Measurements from ENCODE around the gene PACS2. TPM values are rescaled to one million over a fixed set of nuclear protein-coding genes. Genes with fewer than 3 reads are reported as not detected.

The PACS2 gene
- total RNA-seq, 2 experiments from 2014 or later = 57.7 to 61.5 TPM

DNA sequence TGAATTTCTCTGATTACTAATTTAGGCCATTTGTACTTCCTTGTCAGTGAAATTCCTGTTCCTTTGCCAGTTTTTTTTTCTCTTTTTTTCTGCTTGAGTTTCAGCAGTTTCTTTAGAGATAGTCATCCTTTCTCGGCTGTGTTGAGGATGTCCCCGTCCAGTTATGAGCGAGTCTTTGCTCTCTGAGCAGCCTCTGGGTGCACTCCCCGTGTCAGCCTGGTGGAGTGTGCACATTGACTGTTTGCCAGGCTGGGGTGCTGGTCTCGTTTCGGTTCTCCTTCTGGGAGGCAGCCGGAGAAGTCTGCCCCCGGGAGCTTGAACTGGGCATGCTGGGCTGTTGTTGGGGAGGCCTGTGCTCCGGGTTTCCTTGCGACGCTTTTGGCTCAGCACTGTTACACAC, 3.0 kb downstream of the PACS2 start:
- Mint-ChIP-seq H3K9me3 (no peaks in the 10 kb centered on the region), H3K4me3 (peak overlapping the region; percentile 95), H3K36me3 (ENCODE audit: low read depth) (peaks cover 5% of the 10 kb centered on the region), H3K4me1 (ENCODE audit: low read depth) (peaks cover 24% of the 10 kb centered on the region), H3K27me3 (no peaks in the 10 kb centered on the region), H3K27ac (peak overlapping the region; percentile 9)
- TF ChIP-seq CTCF (IDR thresholded peaks at IDR 0.05) = no peak
- H3K27ac ChIP-seq (ENCODE audit: low read depth in 1 of 2, low read length in 2 of 2) = no peak overlapping the region
- peaks cover 27% of the 10 kb centered on the region for H3K4me1 ChIP-seq (ENCODE audit: insufficient read depth, low read length)
- H3K27me3 ChIP-seq (ENCODE audit: control insufficient read depth in 1 of 2, insufficient read depth in 2 of 2, low read length in 2 of 2) = no peaks in the 10 kb centered on the region
- no peaks in the 10 kb centered on the region for H3K9me3 ChIP-seq (ENCODE audit: control insufficient read depth in 1 of 2, insufficient read depth in 1 of 2, low read length in 2 of 2)
- intact Hi-C loops (cut with DNase I, micrococcal nuclease) = loop anchor here in 1 of 2 experiments (2.0 kb wide), 1 partner anchor 65 kb away; no protein-coding TSS in a partner anchor
- ChIA-PET CTCF (interaction anchor here (0.7 kb wide), 1 partner anchor 194 kb away, joined by 3 read pairs; no protein-coding TSS in a partner anchor), POLR2A (interaction anchor here (5.3 kb wide), 1 partner anchor 17 kb away, joined by 95 read pairs; the partner anchor contains the start of gene BRF1)
- no peaks in the 10 kb centered on the region for H3K36me3 ChIP-seq (ENCODE audit: insufficient read depth, low read length)
- no peak overlapping the region for H3K4me3 ChIP-seq (ENCODE audit: low read length)
- DNase-seq = peak in 2 of 14 experiments; percentile 27 to 39
- no peak for ATAC-seq (ENCODE audit: poor library complexity)

DNA sequence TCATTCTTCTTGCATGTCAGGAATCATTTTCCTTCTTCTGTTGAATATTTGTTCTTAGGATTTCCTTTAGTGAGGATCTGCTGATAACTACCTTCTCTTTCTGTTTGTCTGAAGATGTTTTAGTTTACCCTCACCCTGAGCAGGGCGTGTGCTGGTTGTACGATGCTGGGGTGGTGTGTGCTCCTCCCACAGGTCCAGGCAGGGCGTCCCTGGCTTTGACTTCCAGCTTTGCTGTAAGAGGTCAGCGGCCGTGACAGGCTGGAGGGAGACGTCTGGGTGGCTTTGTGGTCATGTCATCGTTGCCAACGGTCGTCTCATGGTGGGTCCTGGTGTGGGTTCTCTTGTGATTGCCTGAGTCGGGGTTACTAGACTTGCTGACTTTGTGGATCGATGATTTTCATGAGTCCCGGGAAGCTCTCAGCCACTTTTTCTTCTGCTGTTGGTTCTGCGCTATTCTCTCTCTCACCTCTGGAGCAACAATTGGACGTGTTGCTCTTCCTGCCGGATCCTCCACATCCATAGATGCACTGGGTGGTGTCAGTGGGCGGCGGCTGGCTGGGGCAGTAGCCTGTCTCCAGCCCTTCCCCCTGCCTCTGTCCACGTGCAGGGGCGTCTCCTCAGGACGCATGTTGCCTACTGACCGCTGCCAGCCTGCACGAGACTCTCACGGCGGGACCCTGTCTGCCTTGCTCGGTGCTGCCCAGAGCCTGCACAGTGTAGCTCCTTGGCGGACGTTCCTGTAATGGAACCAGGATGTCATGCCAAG, 8.4 kb downstream of the PACS2 start:
- Mint-ChIP-seq H3K9me3 (no peaks in the 10 kb centered on the region), H3K4me3 (no peak overlapping the region), H3K4me1 (ENCODE audit: low read depth) (peaks cover 11% of the 10 kb centered on the region), H3K27me3 (no peaks in the 10 kb centered on the region), H3K36me3 (ENCODE audit: low read depth) (no peaks in the 10 kb centered on the region), H3K27ac (no peak overlapping the region)
- no peak overlapping the region for H3K27ac ChIP-seq (ENCODE audit: low read depth in 1 of 2, low read length in 2 of 2)
- no peaks in the 10 kb centered on the region for H3K9me3 ChIP-seq (ENCODE audit: control insufficient read depth in 1 of 2, insufficient read depth in 1 of 2, low read length in 2 of 2)
- no peaks in the 10 kb centered on the region for H3K4me1 ChIP-seq (ENCODE audit: insufficient read depth, low read length)
- POLR2A ChIA-PET = interaction anchor here (0.8 kb wide), 1 partner anchor 22 kb away, joined by 3 read pairs; the partner anchor contains the start of gene BRF1
- intact Hi-C loops (cut with DNase I, micrococcal nuclease) = no loop called here
- no peaks in the 10 kb centered on the region for H3K36me3 ChIP-seq (ENCODE audit: insufficient read depth, low read length)
- CTCF ChIA-PET = no interaction called here
- no peak for TF ChIP-seq CTCF (IDR thresholded peaks at IDR 0.05)
- DNase-seq = peak in 1 of 14 experiments; percentile 11
- ATAC-seq (ENCODE audit: poor library complexity) = no peak
- no peaks in the 10 kb centered on the region for H3K27me3 ChIP-seq (ENCODE audit: control insufficient read depth in 1 of 2, insufficient read depth in 2 of 2, low read length in 2 of 2)
- no peak overlapping the region for H3K4me3 ChIP-seq (ENCODE audit: low read length)

- no peak overlapping the region for H3K4me3 Mint-ChIP-seq
- no peak overlapping the region for H3K27ac ChIP-seq (ENCODE audit: low read depth in 1 of 2, low read length in 2 of 2)
These were observed 9.1 kb downstream of the PACS2 start for GRCh38 chr14:105323663-105324062.

More at GRCh38 chr14:105323663-105324062, 9.1 kb downstream of the PACS2 start:
- Mint-ChIP-seq H3K36me3 (ENCODE audit: low read depth) (no peaks in the 10 kb centered on the region), H3K9me3 (no peaks in the 10 kb centered on the region), H3K4me1 (ENCODE audit: low read depth) (peaks cover 16% of the 10 kb centered on the region), H3K27ac (no peak overlapping the region), H3K27me3 (no peaks in the 10 kb centered on the region)
- Histone ChIP-seq H3K36me3 (ENCODE audit: insufficient read depth, low read length) (no peaks in the 10 kb centered on the region), H3K27me3 (ENCODE audit: control insufficient read depth in 1 of 2, insufficient read depth in 2 of 2, low read length in 2 of 2) (no peaks in the 10 kb centered on the region), H3K4me1 (ENCODE audit: insufficient read depth, low read length) (no peaks in the 10 kb centered on the region), H3K9me3 (ENCODE audit: control insufficient read depth in 1 of 2, insufficient read depth in 1 of 2, low read length in 2 of 2) (no peaks in the 10 kb centered on the region), H3K4me3 (ENCODE audit: low read length) (no peak overlapping the region)
- DNase-seq = peak in 1 of 14 experiments; percentile 7
- ATAC-seq (ENCODE audit: poor library complexity) = no peak
- no peak for TF ChIP-seq CTCF (IDR thresholded peaks at IDR 0.05)
- CTCF ChIA-PET = no interaction called here
- POLR2A ChIA-PET = interaction anchor here (0.8 kb wide), 1 partner anchor 23 kb away, joined by 3 read pairs; the partner anchor contains the start of gene BRF1
- intact Hi-C loops (cut with DNase I, micrococcal nuclease) = no loop called here

All from CD4-positive, alpha-beta T cell (primary cell).